ENCODE measurements around the gene PRR18. TPM values are rescaled to one million over a fixed set of nuclear protein-coding genes. Genes with fewer than 3 reads are reported as not detected.

Gene PRR18
- polyA plus RNA-seq, 6 donors from 2014 or later, result not detected

Other genes starting within 250 kb of the PRR18 start
- gene TBXT, start 140.5 kb downstream of the PRR18 start, polyA plus RNA-seq (ENCODE audit: low read depth in 6 of 6), result not detected
- 100 to 1,000 TPM in 5 of 6 donors, 10 to 100 TPM in 1; 95.5 to 172 (median 109) TPM for gene SFT2D1, start 34.2 kb upstream of the PRR18 start, polyA plus RNA-seq (ENCODE audit: low read depth in 6 of 6)
- gene MPC1, start 74.5 kb upstream of the PRR18 start, polyA plus RNA-seq (ENCODE audit: low read depth in 6 of 6), result 10 to 100 TPM; 30.2 to 61.0 (median 52.6) TPM

All from naive B cell (primary cell).